Measurements from ENCODE around the gene PRDX1. TPM values are rescaled to one million over a fixed set of nuclear protein-coding genes. Genes with fewer than 3 reads are reported as not detected.

PRDX1 gene
- total RNA-seq, 1 experiment from 2014 or later = 1,108 TPM

DNA sequence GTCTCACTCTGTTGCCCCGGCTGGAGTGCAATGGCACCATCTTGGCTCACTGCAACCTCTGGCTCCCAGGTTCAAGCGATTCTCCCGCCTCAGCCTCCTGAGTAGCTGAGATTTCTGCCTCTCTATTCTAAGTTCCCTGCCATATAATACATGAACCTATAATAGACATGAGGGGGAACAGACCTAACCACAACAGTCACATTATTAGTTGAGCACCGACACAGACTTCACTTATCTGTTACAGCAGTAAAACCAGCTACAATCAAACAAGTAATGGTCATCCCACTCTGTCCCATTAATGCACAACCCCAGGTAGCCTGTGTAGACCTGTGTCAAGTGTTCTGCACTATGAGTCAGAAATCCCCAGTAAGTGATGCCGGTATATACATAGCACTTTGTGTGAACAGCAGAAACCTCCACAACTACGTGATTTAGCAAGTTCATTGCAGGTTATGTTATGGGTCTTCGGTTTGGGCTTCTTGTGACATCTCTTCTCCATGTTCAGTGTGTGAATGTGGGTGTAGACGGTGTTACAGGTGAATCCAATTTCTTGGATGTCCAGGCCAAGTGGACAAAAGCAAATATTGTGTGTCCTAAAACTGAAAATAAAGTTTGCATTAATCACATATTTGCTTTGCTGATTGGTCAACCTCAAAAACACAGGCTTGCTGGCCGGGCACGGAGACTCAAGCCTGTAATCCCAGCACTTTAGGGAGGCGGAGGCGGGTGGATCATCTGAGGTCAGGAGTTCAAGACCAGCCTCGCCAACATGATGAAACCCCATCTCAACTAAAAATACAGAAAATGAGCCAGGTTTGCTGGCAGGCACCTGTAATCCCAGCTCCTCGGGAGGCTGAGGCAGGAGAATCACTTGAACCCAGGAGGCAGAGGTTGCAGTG is 18.0 kb downstream of the PRDX1 start:
- CTCF ChIA-PET = no interaction called here
- TF ChIP-seq, protein P1, sequence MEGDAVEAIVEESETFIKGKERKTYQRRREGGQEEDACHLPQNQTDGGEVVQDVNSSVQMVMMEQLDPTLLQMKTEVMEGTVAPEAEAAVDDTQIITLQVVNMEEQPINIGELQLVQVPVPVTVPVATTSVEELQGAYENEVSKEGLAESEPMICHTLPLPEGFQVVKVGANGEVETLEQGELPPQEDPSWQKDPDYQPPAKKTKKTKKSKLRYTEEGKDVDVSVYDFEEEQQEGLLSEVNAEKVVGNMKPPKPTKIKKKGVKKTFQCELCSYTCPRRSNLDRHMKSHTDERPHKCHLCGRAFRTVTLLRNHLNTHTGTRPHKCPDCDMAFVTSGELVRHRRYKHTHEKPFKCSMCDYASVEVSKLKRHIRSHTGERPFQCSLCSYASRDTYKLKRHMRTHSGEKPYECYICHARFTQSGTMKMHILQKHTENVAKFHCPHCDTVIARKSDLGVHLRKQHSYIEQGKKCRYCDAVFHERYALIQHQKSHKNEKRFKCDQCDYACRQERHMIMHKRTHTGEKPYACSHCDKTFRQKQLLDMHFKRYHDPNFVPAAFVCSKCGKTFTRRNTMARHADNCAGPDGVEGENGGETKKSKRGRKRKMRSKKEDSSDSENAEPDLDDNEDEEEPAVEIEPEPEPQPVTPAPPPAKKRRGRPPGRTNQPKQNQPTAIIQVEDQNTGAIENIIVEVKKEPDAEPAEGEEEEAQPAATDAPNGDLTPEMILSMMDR (conservative IDR thresholded peaks at IDR 0.05; ENCODE audit: low read depth, low read length) = no peak
- TF ChIP-seq EZH2 (IDR thresholded peaks at IDR 0.05; ENCODE audit: borderline replicate concordance, low read depth, low read length, poor library complexity, severe bottlenecking) = no peak
- POLR2A ChIA-PET (ENCODE audit: low non-redundant PET) = no interaction called here
- Histone ChIP-seq H3K4me3 (ENCODE audit: low read depth, low read length, poor library complexity, severe bottlenecking) (no peak overlapping the region), H3K4me1 (ENCODE audit: insufficient read depth, low read length, poor library complexity, severe bottlenecking) (peaks cover 3% of the 10 kb centered on the region), H3K27me3 (replicated peaks; ENCODE audit: insufficient read depth, low read depth, low read length, poor library complexity) (no peaks in the 10 kb centered on the region), H3K36me3 (ENCODE audit: insufficient read depth, low read length, poor library complexity, severe bottlenecking) (peaks cover 9% of the 10 kb centered on the region), H3K9me3 (ENCODE audit: low read depth, low read length, poor library complexity, severe bottlenecking) (no peaks in the 10 kb centered on the region), H3K27ac (ENCODE audit: low read depth, low read length, poor library complexity, severe bottlenecking) (no peak overlapping the region)
- DNase-seq (ENCODE audit: low spot score) = no peak
- no TSS peak for BruUV-seq (replicated peaks)
- intact Hi-C loops (cut with micrococcal nuclease; ENCODE audit: unreplicated experiment) = loop anchor here (10.0 kb wide), 1 partner anchor 381 kb away; no protein-coding TSS in a partner anchor

DNA sequence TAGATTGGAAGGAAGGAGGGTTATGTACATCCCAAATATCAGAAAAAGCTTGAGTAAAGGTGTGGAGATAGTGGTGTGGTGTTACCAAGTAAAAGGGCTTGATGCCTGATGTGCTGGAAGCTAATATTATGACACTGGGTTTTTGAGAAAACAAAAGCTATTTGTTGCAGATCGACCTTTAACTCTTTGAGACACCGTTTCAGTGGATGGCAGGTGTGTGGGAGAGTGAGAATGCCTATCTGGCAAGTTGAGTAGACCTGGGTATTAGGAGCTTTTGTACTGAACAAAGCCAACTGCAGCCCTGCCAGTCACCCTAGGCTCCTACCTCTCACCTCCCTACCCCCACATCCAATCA is 20.2 kb downstream of the PRDX1 start:
- no peak for DNase-seq (ENCODE audit: low spot score)
- ChIA-PET POLR2A (ENCODE audit: low non-redundant PET) (interaction anchor here (2.7 kb wide), 1 partner anchor 20 kb away, joined by 17 read pairs; the partner anchor contains the start of gene PRDX1), CTCF (no interaction called here)
- no peaks in the 10 kb centered on the region for H3K36me3 ChIP-seq (ENCODE audit: insufficient read depth, low read length, poor library complexity, severe bottlenecking)
- peak overlapping the region; percentile 59 for H3K4me3 ChIP-seq (ENCODE audit: low read depth, low read length, poor library complexity, severe bottlenecking)
- H3K27ac ChIP-seq (ENCODE audit: low read depth, low read length, poor library complexity, severe bottlenecking) = no peak overlapping the region
- H3K4me1 ChIP-seq (ENCODE audit: insufficient read depth, low read length, poor library complexity, severe bottlenecking) = peaks cover 3% of the 10 kb centered on the region
- TF ChIP-seq, protein P1 (conservative IDR thresholded peaks at IDR 0.05; ENCODE audit: low read depth, low read length) = no peak
- no peak for TF ChIP-seq EZH2 (IDR thresholded peaks at IDR 0.05; ENCODE audit: borderline replicate concordance, low read depth, low read length, poor library complexity, severe bottlenecking)
- intact Hi-C loops (cut with micrococcal nuclease; ENCODE audit: unreplicated experiment) = loop anchor here (10.0 kb wide), 1 partner anchor 383 kb away; no protein-coding TSS in a partner anchor
- H3K9me3 ChIP-seq (ENCODE audit: low read depth, low read length, poor library complexity, severe bottlenecking) = no peaks in the 10 kb centered on the region
- H3K27me3 ChIP-seq (replicated peaks; ENCODE audit: insufficient read depth, low read depth, low read length, poor library complexity) = no peaks in the 10 kb centered on the region
- no TSS peak for BruUV-seq (replicated peaks)

DNA sequence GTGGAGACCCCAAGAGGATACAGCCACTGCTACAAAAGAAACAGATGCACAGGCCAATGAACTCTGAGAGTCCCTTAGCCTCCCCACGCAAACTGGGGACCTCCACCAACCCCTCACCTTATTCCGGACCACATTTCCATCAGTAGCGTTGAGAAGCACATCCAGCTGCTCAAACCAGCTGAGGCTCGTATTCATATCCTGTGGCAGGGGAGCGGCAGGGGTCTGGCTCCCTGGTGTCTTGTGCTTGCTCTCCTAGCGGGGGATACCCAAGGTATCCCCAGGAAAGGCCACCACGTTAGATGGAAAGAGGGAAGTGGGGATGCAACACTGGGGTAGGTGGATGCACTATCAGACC is 22.3 kb downstream of the PRDX1 start:
- BruUV-seq (replicated peaks) = no TSS peak
- intact Hi-C loops (cut with micrococcal nuclease; ENCODE audit: unreplicated experiment) = no loop called here
- no peak for DNase-seq (ENCODE audit: low spot score)
- Histone ChIP-seq H3K4me1 (ENCODE audit: insufficient read depth, low read length, poor library complexity, severe bottlenecking) (peaks cover 3% of the 10 kb centered on the region), H3K27ac (ENCODE audit: low read depth, low read length, poor library complexity, severe bottlenecking) (no peak overlapping the region), H3K27me3 (replicated peaks; ENCODE audit: insufficient read depth, low read depth, low read length, poor library complexity) (no peaks in the 10 kb centered on the region), H3K9me3 (ENCODE audit: low read depth, low read length, poor library complexity, severe bottlenecking) (no peaks in the 10 kb centered on the region), H3K4me3 (ENCODE audit: low read depth, low read length, poor library complexity, severe bottlenecking) (peak overlapping the region; percentile 59), H3K36me3 (ENCODE audit: insufficient read depth, low read length, poor library complexity, severe bottlenecking) (no peaks in the 10 kb centered on the region)
- CTCF ChIA-PET = no interaction called here
- no peak for TF ChIP-seq EZH2 (IDR thresholded peaks at IDR 0.05; ENCODE audit: borderline replicate concordance, low read depth, low read length, poor library complexity, severe bottlenecking)
- TF ChIP-seq, protein P1 (conservative IDR thresholded peaks at IDR 0.05; ENCODE audit: low read depth, low read length) = no peak
- POLR2A ChIA-PET (ENCODE audit: low non-redundant PET) = interaction anchor here (1.4 to 2.7 kb wide), 2 partner anchors 22 to 159 kb away, joined by 4 to 17 read pairs; partner anchors contain the start of genes MUTYH, PRDX1 and TOE1

All from A673 (cell line).